Transverse colon (tissue), 4 donors: ENCODE measurements around the gene DTX3. TPM values are rescaled to one million over a fixed set of nuclear protein-coding genes. Genes with fewer than 3 reads are reported as not detected.
A peak's percentile ranks its signal among the peaks of the same experiment; 100 is the strongest.

Source experiments
- DNase-seq: peaks from one replicate; pipeline ENCODE4 v3.0.0-alpha.2; 2019
- H3K27ac ChIP-seq, 4 donors: fragments of 200-600 bp; sonication (generic); 2 replicates each; pipeline ENCODE4 v1.5.1; 2016 to 2018; ENCODE audit warnings: inconsistent platforms in 4 of 4
- H3K27me3 ChIP-seq: fragments of 200-600 bp; sonication (generic); 2 replicates; pipeline ENCODE4 v1.5.1; 2017; ENCODE audit warnings: inconsistent platforms
- H3K36me3 ChIP-seq, 4 donors: fragments of 200-600 bp; sonication (generic); 2 replicates each; pipeline ENCODE4 v1.5.1; 2017 to 2019; ENCODE audit warnings: inconsistent platforms in 4 of 4
- H3K4me1 ChIP-seq, 4 donors: fragments of 200-600 bp; sonication (generic); 2 replicates each; pipeline ENCODE4 v1.5.1; 2017 to 2020; ENCODE audit warnings: inconsistent platforms in 4 of 4
- H3K4me3 ChIP-seq, 4 donors: fragments of 200-600 bp; sonication (generic); 1 replicate in 1 of 4; 2 replicates in 3 of 4; pipeline versions ENCODE4 v1.5.1 to v1.6.1; 2017 to 2019; ENCODE audit warnings: inconsistent platforms in 4 of 4
- H3K9me3 ChIP-seq, 2 donors: fragments of 200-600 bp; sonication (generic); 2 replicates each; pipeline ENCODE4 v1.5.1; 2017 to 2019; ENCODE audit warnings: inconsistent platforms in 2 of 2
- EP300 ChIP-seq: sonication (generic); formaldehyde crosslinking; IDR thresholded peaks from one replicate; pipeline ENCODE4 v1.6.1; 2017; ENCODE audit warnings: antibody characterized with exemption, low read depth
- POLR2A ChIP-seq: fragments of 450-650 bp; IDR thresholded peaks from one replicate; pipeline ENCODE4 v1.6.1; 2016; ENCODE audit warnings: antibody characterized with exemption, mild to moderate bottlenecking, moderate library complexity
- POLR2AphosphoS5 ChIP-seq, 3 donors: sonication (generic); formaldehyde crosslinking; IDR thresholded peaks; one replicate each; pipeline ENCODE4 v1.6.1; 2016; ENCODE audit warnings: antibody characterized with exemption in 3 of 3
- whole genome bisulfite sequencing, 2 donors: methylation state at CpG; one replicate each; pipeline ENCODE4 v1.1.5; 2018; ENCODE audit warnings: low coverage in 1 of 2; 5-methylcytosine and 5-hydroxymethylcytosine counted together
- in situ Hi-C, 4 donors: fragments of 200-750 bp; cut with MboI; loops; one replicate each; pipeline versions ENCODE4 v1.15.0 to v1.15.1; 2017; ENCODE audit warnings: low sequenced_read_pairs in 3 of 4, low pct_ligation_motif_present in 1 of 4, low pct_unique_long_range_greater_than_20kb in 1 of 4
- intact Hi-C: fragments of 100-400 bp; cut with DNase I; formaldehyde crosslinking; loops from one replicate; pipeline ENCODE4 v1.15.1; 2023; ENCODE audit warnings: low total_unique reads
- total RNA-seq, 4 donors: library from RNA; depleted of rRNA; stranded (reverse); fragments of >200 nt; gene quantifications; one replicate each; pipeline ENCODE4 v1.1.0, GENCODE V29; 2016
- TF ChIP-seq, protein P1 (sequence below), 5 experiments: fragments of 200-600 bp in 3 of 5; fragments of 450-650 bp in 2 of 5; sonication (generic) in 3 of 5; IDR thresholded peaks; 1 replicate in 2 of 5; 2 replicates in 3 of 5; pipeline ENCODE4 v1.5.1; 2016 to 2017; ENCODE audit warnings: antibody characterized with exemption in 5 of 5, inconsistent platforms in 3 of 5, mild to moderate bottlenecking in 2 of 5, moderate library complexity in 1 of 5

The DTX3 gene
- total RNA-seq, 4 donors from 2014 or later = 8.0 to 10.9 (median 9.6) TPM

DNA sequence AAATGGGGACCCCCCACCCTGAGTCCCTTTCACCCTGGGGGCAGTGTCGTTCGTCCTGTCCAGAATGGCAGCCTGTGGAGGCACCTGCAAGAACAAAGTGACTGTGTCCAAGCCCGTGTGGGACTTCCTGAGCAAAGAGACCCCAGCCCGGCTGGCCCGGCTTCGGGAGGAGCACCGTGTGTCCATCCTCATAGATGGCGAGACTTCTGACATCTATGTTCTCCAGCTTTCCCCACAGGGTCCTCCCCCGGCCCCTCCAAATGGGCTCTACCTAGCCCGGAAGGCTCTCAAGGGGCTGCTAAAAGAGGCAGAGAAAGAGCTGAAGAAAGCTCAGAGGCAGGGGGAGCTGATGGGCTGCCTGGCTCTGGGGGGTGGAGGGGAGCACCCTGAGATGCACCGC is 2.2 kb downstream of the DTX3 start:
- no peaks in the 10 kb centered on the region for H3K9me3 ChIP-seq
- no peak for DNase-seq
- H3K36me3 ChIP-seq = peaks cover 0 to 5% (median 2%) of the 10 kb centered on the region in 4 donors
- in situ Hi-C loops (no loop called here), intact Hi-C loops (no loop called here)
- peaks cover 43% of the 10 kb centered on the region for H3K27me3 ChIP-seq
- TF ChIP-seq, protein P1, sequence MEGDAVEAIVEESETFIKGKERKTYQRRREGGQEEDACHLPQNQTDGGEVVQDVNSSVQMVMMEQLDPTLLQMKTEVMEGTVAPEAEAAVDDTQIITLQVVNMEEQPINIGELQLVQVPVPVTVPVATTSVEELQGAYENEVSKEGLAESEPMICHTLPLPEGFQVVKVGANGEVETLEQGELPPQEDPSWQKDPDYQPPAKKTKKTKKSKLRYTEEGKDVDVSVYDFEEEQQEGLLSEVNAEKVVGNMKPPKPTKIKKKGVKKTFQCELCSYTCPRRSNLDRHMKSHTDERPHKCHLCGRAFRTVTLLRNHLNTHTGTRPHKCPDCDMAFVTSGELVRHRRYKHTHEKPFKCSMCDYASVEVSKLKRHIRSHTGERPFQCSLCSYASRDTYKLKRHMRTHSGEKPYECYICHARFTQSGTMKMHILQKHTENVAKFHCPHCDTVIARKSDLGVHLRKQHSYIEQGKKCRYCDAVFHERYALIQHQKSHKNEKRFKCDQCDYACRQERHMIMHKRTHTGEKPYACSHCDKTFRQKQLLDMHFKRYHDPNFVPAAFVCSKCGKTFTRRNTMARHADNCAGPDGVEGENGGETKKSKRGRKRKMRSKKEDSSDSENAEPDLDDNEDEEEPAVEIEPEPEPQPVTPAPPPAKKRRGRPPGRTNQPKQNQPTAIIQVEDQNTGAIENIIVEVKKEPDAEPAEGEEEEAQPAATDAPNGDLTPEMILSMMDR (IDR thresholded peaks at IDR 0.05) = no peak
- TF ChIP-seq EP300 (no peak), POLR2A (no peak), POLR2AphosphoS5 (IDR thresholded peaks at IDR 0.05) (no peak)
- H3K4me3 ChIP-seq = no peak overlapping the region
- WGBS, 2 donors = 83% methylated on average over 11 of the region's 11 CpGs; no CpG with 5 or more reads in 1 of the 2 donors
- no peak overlapping the region for H3K27ac ChIP-seq
- H3K4me1 ChIP-seq = peaks cover 3 to 51% (median 24%) of the 10 kb centered on the region in 4 donors

DNA sequence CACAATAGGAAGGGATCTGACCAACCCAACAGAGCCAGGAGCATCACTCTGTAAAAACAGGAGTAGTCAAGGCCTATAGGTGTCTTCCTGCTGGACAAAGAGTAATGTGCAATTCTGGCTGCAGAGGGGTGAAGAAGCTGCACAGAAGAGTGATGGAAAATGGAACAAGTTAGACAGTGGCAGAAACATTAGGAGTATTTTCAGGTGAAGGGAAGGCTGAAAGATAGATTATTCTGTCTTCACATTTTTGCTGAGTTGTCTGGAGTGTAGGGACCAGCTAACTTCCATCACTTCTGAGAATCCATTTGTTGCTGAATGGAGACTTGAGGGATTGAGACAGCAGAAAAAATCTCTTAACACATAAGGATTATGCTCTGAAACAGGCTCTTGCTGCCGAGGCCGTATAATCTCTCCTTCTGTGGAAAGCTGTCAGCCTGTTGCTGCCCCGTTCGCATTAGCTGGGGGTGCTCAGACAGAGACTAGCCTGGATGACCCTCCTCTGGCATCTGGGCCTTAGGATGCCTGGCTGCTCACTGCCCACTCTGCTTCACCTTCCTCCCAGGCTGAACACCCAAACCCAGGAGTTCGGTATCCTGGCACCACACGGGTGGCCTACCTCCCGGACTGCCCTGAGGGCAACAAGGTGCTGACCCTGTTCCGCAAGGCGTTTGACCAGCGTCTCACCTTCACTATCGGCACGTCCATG is 3.5 kb downstream of the DTX3 start:
- no peak for TF ChIP-seq POLR2A
- TF ChIP-seq EP300 = no peak
- TF ChIP-seq, protein P1 (IDR thresholded peaks at IDR 0.05) = no peak
- TF ChIP-seq POLR2AphosphoS5 (IDR thresholded peaks at IDR 0.05) = no peak
- Histone ChIP-seq H3K9me3 (no peaks in the 10 kb centered on the region), H3K4me1 (peaks cover 3 to 59% (median 24%) of the 10 kb centered on the region in 4 donors), H3K36me3 (no peaks in the 10 kb centered on the region), H3K4me3 (no peak overlapping the region), H3K27me3 (peaks cover 55% of the 10 kb centered on the region), H3K27ac (peak overlapping the region in 3 of 4 donors; percentile 81 to 93 (median 87))
- intact Hi-C loops (no loop called here), in situ Hi-C loops (no loop called here)
- WGBS, 2 donors = 87% methylated on average over 12 of the region's 12 CpGs; no CpG with 5 or more reads in 1 of the 2 donors
- DNase-seq = no peak

DNA sequence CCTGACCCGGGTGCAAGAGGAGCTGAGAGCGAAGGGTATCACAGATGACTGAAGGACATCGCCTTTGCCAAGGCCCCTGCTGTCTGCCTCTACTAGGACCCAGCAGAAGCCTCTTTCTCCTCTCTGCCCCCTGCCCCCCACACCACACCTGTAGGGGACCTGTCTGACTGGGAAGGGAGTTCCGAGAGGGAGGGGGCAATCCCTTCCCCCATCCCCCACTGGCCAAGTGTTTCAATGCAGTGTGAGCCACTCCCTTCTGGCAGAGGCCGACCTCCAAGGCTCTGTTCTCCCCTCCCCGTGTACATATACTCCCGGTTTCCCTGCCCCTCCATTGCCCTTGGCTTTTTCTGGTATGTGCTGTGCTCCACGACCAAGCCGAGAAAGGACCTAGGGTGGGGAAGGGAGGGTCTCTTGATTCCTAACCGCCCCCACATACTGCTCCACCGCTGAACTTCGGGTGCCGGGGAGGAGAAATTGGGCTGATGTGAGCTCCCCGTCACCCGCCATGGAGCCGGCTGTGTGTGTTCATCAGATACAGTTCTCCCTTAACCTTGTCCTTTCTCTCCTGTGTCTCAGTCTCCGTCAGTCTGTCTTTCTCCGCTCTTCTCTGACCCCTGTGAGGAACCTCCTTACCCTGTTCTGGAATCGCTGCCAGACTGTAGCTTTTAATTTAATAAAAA is 4.6 kb downstream of the DTX3 start:
- H3K36me3 ChIP-seq = no peaks in the 10 kb centered on the region
- no peak for DNase-seq
- H3K27ac ChIP-seq = peak overlapping the region; percentile 81 to 93 (median 84)
- in situ Hi-C loops (no loop called here), intact Hi-C loops (no loop called here)
- H3K27me3 ChIP-seq = peaks cover 63% of the 10 kb centered on the region
- peaks cover 9 to 58% (median 22%) of the 10 kb centered on the region in 4 donors for H3K4me1 ChIP-seq
- WGBS, 2 donors = 62 to 76% methylated on average over 3 to 19 of the region's 19 CpGs
- no peak overlapping the region for H3K4me3 ChIP-seq
- H3K9me3 ChIP-seq = no peaks in the 10 kb centered on the region
- no peak for TF ChIP-seq POLR2AphosphoS5 (IDR thresholded peaks at IDR 0.05)
- TF ChIP-seq POLR2A = no peak

DNA sequence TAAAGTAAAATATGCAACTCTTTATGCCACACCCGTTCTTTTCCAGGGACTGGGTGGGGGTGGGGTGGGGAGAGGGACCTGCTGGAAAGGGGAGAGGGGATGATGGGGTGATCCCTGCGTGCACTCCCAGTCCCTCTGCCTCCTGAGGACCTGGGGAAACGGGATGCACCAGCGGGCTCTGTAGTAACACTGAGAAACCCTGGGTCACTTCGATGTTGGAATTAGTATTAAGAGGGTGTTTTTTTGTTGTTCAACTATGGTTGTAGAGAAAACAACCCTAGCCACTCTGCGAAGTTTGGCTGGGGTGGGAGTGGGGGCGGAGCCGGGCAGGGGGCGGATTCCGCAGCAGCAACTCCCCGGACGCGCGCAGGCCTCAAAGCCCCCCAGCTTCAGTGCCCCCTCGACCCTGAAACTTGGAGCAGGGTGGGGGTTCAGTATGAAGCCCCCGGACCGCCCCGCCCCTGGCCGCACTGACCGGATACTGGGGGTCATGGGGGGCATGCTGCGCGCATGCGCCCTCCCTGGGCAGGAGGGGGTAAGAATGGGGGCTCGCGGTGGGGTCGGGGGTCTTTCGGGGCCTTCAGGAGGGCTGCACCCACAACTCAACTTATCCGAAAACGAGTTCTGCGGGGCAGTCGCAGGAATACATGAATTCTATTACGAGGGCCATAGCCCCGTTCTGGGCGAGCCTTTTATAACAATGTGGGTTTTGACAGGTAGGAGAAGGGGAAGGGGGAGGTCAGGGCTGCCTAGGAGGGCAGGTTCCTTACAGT is 5.3 kb downstream of the DTX3 start:
- peak overlapping the region; percentile 37 to 94 (median 60) for H3K4me3 ChIP-seq
- WGBS, 2 donors = 49% methylated on average over 25 of the region's 34 CpGs; no CpG with 5 or more reads in 1 of the 2 donors
- H3K9me3 ChIP-seq = no peaks in the 10 kb centered on the region
- DNase-seq = no peak
- no peaks in the 10 kb centered on the region for H3K36me3 ChIP-seq
- H3K4me1 ChIP-seq = peaks cover 9 to 53% (median 24%) of the 10 kb centered on the region in 4 donors
- H3K27me3 ChIP-seq = peaks cover 56% of the 10 kb centered on the region
- intact Hi-C loops (no loop called here), in situ Hi-C loops (no loop called here)
- TF ChIP-seq POLR2AphosphoS5 (IDR thresholded peaks at IDR 0.05) = no peak
- TF ChIP-seq, protein P1 (IDR thresholded peaks at IDR 0.05) = no peak
- TF ChIP-seq POLR2A = no peak
- no peak for TF ChIP-seq EP300
- H3K27ac ChIP-seq = peak overlapping the region; percentile 81 to 93 (median 84)
